GM19193 (cell line): Measurements from ENCODE around the gene NAP1L1.
A peak's percentile ranks its signal among the peaks of the same experiment; 100 is the strongest.

Source experiments
- POLR2A ChIP-seq: IDR thresholded peaks from 4 replicates; pipeline ENCODE4 v1.6.1; 2011; ENCODE audit not compliant: insufficient read depth, insufficient read length; ENCODE audit errors: extremely low read depth

Gene NAP1L1

DNA sequence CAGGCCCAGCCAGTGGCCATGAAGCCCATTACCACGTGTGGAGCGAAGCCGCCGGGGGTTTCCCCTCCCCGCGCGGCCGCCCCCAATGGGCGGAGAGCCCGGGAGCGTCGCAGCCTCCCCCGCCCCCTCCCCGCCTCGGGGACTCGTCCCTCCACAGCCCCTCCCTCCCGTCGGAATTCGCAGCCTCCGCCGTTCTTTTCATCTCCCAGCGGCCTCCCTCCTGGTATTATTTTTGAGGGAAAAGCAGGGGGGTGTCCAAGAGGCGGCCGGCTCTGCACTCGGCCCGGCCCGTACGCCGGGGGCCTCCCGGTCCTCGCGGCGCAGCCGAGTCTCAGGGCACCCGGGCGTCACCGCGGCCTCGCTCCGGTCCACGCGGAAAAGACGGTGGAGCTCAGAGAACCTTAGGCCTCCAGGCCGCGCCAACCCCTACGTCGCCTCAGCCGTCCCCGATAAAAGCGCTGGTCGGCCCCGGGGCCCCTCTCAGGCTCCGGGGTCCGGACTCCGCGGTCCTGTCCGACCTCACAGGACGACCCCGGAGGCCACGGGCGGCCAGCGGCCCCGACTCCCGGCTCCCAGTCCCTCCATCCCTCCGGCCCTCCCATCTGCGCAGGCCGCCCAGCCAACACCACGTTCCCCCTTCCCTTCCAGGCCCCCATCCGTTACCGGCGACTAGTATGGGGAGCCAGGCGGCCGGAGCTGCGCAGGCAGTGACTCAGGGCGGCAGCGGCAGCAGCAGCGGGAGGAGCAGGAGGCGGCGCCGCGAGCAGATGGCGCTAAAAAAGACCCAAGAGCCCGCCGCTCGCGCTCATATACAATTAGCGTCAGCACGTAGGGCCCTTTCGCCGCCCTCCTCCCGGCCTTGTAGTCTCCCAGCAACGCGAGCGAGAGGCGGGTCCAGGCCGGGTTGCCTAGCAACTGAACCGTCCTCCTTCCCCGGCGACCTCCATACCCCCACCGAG lies at the start of gene NAP1L1:
Gene NAP1L1 (minus strand): TSS at position 782 of the 959 bp plus-strand sequence. CDS start 10,466 bp downstream, outside the sequence.
- TF ChIP-seq POLR2A = peak; percentile 97

DNA sequence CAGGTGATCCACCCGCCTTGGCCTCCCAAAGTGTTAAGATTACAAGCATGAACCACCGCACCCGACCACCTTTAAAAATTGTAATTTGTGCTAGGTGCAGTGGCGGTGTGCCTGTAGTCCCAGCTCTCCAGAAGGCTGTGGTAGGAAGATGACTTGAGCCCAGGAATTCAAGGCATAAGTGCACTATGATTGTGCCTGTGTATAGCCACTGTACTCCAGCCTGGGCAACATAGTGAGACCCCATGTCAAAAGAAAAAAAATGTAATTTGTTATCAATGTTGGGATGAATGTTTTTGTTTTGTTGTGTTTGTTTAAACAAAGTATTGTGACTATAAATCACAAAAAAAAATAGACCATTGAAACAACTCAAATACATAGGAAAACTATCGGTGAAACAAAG lies 43.1 kb upstream of the NAP1L1 start:
- TF ChIP-seq POLR2A = no peak

- no peak for TF ChIP-seq POLR2A
Observed at GRCh38 chr12:76124456-76124855, 40.0 kb upstream of the NAP1L1 start.

DNA sequence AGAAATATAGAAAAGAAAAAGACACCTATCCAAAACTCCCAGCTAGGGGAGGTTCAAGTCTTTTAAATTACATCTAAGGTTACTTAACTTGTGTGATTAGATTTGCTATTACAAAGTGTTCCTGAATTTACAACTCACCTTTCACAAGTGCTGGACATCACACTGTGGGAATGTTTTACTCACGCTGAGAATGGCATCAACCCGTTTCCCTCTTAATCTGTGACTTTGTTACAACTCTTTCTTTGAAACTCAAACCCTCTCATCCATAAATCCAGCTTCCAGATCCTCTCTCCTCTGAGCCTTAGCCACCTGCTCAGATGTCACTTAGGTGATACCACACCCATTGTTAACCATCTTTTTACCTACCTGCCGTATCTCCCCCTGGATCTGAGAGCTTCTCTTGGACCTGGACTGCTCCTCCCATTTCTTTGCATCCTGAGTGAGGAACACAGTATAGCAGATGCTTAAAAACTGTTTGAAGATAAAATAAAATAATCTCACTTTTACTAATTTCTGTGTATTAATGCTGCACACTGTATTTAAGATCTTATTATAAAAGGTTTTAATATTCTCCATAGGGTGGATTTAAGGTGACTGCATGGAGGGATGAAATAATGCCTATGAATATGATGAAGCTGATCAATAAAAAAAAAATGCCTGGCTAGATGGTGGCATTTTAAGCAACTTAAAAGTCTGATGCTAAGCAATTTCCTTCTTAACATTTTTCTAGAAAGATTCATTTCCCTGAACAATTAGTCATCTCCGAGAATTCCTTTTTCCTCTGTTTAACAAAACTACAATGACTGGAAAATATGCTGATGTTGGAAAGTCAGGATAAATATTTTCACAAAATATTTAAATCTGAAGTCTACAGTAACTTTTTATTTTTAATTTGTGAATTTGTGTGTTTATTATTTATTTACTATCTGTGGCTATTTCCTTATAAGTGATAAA lies 39.1 kb upstream of the NAP1L1 start:
- no peak for TF ChIP-seq POLR2A

DNA sequence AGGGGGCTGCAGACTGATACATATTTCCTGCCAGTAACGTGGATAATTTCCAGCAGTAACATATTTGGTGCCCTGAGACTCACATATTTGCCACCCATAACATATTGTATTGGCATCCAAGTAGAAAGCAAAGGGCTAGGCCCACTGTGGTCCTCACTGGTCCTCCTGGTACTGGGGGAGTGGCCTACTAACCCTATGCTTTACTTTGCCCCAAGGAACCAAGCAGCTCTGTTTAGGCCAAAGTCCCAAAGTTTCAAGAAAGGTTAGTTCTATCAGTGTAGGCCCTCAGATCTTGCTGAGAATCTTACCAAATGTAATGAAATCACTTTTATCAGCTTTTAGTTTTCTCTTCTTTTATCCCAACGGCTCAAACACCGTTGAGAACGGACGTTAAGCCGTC lies 35.4 kb upstream of the NAP1L1 start:
- TF ChIP-seq POLR2A = no peak

GRCh38 chr12:76117751-76118150 lies 33.3 kb upstream of the NAP1L1 start:
- no peak for TF ChIP-seq POLR2A

DNA sequence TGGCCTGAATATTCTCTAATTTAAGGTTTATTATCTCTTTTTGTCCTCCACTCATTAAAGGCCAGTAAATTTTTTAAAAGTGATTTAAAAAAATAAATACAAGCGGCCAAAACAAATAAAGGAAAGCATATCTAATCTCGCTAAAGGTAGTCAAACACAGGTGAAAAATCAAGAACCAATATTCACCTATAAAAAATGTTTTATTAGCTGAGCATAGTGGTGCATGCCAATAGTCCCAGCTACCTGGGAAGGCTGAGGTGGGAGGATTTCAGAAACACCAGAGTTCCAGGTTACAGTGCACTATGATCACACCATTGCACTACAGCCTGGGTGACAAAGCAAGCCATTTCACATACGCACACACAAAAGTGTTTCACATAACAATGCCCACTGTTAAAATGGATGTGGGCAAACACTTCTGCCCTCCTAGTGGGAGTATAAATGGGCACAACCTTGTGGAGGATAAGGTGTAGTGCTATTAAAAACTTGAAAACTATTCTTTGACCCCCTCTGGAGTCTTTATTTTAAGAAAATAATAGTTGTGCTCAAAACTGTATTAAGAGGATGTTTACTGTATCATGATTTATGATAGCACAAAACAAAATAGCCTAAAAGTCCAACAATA lies 32.7 kb upstream of the NAP1L1 start:
- TF ChIP-seq POLR2A = no peak

GRCh38 chr12:76113800-76114757 lies 29.6 kb upstream of the NAP1L1 start:
- TF ChIP-seq POLR2A = no peak

DNA sequence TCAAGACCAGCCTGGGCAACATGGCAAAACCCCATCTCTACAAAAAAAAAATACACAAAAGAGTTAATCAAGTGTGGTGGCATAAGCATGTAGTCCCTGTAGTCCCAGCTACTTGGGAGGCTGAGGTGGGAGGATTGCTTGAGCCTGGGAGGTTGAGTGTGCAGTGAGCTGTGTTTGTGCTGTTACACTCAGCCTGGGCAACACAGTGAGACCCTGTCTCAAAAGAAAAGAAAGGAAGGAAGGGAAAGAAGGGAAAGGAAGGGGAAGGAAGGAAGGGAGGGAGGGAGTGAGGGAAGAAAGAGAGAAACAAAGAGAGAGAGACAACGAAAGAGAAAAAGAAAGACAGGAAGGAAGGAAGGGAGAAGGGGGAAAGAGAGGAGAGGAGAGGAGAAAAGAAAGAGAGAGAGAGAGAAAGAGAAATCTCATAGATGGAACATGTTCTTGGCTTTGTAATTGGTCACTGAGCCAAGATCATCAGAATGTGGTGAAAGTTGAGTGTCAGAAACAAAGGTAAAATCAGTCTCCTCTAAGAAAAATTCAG lies 26.8 kb upstream of the NAP1L1 start:
- no peak for TF ChIP-seq POLR2A

GRCh38 chr12:76109879-76110278 lies 25.4 kb upstream of the NAP1L1 start:
- TF ChIP-seq POLR2A = no peak

GRCh38 chr12:76108356-76108755 lies 23.9 kb upstream of the NAP1L1 start:
- no peak for TF ChIP-seq POLR2A

- no peak for TF ChIP-seq POLR2A
Observed at GRCh38 chr12:76106631-76107030, 22.1 kb upstream of the NAP1L1 start.

- no peak for TF ChIP-seq POLR2A
Observed at GRCh38 chr12:76103958-76104357, 19.5 kb upstream of the NAP1L1 start.

DNA sequence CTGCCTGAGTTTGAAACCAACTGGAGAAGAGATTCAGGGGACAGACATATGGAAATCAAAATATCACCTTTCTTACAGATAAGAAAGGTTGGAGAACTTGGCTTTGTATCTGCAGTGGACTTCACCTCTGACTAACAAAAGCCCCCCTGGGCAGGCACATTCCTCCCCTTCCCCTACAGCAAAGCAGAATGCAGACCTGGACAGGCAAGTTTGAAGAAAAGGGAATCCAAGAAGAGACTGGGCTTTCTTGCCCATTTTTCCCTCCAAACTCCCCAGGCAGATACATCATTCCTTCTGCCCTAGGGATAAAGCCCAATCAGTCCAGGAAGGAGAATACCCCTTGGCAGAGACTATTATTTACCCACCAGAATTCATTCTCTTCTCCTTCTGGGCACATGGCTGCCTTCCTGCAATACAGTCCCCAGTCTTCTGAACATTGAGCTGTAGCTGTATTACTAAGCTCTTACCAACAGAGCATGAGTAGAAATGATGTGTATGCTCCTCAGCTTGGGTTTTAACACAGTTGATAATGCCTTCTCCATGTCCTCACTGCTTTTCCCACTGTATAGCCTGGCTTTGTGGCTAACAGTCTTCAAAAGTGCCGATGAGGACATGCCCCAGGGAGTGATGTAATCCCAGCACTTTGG lies 17.4 kb upstream of the NAP1L1 start:
- TF ChIP-seq POLR2A = no peak
